NCI-H510A treated with DMSO at 0.1 percent for 48 hours (cell line): Measurements from ENCODE around the gene SRPK3.

Experiments
- DNase-seq: peaks from one replicate; lab custom pipeline; 2025; lab: John Stamatoyannopoulos, UW

Gene SRPK3

GRCh38 chrX:153831429-153832150 is 50.7 kb downstream of the SRPK3 start:
- DNase-seq, result no peak

- DNase-seq, result no peak
These were observed 51.9 kb downstream of the SRPK3 start for GRCh38 chrX:153832728-153833127.
